GM03348 (cell line): ENCODE measurements around the gene RING1.

ENCODE experiments used
- DNase-seq: peaks from one replicate; pipeline ENCODE4 v3.0.0; 2012; ENCODE audit warnings: low spot score

RING1 gene

DNA sequence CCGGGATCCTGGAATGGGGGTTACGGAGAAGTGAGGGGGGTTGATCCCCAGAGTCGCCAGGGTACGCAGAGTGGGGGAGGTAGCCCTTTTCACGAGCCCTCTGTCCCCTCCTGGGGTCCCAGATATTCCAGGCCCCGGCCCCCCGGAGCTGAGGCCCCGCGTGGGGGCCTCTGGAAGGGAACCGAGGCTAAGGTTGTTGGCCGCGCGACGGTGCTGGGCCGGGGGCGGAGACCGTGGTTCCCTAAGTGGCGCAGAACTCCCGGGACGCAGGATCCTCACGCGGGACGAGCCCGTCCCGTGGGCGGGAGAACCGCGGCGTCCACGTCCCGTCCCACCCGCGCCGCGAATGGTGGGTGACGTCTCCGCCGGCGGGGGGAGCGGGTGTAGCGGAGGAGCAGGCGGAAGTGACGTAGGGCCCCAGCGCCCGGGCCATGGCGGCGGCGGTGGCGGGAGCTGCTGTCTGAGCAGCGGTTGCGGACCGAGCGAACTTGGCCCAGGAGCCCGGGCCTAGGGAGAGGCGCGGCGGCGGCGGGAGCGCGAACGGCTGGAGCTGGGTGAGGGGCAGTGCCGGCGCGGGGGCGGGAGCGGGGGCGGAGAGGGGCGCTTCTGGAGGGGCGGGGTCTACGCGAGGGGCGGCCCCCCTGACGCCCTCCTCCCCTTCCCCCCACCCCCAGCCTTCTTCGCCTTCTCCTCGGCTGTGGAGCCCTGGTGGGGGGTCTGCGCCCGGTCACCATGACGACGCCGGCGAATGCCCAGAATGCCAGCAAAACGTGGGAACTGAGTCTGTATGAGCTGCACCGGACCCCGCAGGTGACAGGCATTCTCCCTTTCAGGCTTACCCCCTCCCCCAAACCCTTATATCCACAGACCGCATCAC lies at the start of gene RING1:
Gene RING1, plus strand, starts transcription at position 410 of the 877 bp plus-strand sequence. Its CDS starts 323 bp downstream, at position 733.
- peak; percentile 98 for DNase-seq

DNA sequence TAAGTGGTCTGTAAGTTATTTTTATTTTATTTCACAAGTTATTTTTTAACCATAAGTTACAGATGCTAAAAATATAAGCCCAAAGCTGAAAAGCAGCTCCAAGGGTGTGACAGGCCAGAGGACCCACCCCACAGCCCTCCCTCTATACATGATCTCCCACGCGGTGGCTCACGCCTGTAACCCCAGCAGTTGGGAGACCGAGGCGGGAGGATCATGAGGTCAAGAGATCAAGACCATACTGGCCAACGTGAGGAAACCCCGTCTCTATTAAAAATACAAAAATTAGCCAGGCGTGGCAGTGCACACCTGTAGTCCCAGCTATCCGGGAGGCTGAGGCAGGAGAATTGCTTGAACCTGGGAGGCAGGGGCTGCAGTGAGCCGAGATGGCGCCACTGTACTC lies 48.2 kb upstream of the RING1 start:
- DNase-seq, result no peak

DNA sequence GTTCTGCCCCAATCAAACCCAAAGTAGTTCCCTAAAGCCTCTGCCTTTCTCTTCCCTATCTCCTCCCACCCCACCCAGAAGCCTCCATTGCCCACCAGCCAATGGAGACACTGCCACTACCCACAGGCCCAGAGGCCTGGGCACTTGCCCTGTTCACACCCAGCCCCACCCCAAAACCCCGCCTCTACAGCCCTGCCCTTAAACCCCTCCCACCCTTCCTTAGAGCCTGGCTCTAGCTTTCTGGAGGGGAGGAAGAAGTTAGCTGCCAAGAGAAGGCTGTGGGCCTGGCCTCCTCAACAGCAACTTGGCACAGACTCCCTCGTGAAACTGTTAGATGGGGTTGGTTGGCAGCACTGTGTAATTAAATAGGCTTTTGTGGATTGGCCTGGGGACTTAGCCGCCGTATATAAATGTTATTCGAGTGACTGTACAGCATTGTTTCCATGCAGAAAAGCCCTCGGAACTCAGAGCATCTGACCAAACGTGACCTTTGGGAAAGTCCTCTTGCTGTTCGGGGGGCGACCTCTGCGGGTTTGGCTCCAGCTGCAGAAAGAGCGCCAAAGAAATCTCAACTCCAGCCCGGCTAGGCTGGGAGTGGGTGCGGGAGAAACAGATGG lies 47.5 kb upstream of the RING1 start:
- peak; percentile 80 for DNase-seq

DNA sequence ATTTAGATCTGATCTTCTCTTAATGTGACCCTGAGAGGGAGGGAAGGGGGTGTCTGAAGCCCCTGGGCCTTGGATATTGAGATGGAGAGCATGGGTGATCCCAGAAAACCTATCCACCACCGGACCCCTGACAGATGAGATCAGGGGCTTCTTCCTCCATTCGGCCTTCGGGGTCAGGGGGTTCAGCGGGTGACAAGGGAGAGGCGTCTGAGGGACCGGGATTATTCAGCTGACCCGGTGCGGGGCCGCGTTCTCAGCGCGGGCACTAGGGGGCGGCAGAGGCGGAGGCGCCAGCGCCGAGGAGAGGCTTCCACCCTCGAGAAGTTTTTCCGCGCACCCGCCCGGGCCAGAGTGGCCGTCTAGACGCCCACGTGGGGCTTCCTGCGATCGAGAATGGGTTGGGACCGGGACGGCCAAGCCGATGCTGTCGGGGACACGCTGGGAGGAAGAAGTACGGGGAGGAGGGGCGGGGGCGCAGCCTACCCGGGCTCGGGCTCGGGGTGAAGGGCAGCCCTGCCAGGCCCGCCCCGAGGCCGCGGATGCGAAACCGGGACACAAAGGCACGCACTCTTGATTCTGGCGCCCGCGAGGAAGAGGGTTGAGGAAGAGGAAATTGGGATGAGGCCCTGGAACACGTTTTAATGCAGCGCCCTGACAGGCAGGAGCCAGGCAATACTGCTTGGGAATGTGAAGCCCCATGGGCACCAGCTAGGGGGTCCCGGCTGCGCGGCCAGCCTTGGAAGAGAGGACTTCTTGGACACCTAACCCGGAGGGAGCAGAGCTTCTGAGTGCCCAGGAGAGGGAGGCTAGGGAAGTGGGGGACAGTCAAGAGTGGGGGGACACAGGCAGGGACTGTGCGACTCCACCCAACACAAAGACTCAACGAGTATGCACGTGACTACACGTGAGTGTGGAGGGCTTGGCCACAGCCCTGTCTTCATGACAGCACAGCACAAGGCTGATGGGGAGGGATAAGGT lies 46.7 kb upstream of the RING1 start:
- peak; percentile 95 for DNase-seq

DNA sequence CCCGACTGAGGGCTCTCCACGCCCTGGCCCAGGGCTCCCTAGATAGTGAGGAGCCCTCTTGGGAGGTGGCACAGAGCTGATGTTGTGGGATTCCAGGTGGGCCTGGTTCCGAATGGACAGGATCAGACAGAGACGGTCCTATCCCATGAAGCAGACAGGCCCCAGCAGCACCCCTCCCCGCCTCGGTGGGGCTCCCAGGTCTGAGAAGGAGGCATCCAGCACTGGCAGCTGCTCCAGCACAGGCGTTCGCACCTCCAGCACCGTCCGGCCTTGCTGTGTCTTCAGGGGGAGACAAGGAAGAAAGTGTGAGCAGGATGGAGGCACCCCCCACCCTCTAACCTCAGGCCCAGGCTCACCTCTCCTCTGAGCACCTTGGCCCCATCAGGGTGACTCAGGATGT lies 44.8 kb upstream of the RING1 start:
- no peak for DNase-seq

DNA sequence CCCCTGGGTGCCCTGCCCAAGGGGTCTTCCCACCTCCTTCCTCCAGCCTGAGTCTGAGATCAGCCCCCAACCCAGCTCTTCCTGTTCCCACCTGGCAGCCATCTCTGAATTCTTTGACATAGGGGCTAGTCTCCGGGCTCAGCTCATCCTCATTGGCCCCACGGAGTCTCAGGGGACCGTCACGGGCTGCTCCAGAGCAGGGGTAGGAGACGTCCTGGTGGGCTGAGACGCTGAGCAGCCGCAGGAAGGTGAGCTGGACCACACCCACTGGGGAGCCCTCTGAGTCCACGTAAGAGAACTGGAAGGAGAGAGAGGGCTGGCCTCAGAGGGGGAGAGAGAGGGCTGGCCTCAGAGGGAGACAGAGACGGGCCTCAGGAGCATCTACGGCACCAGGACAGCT lies 44.1 kb upstream of the RING1 start:
- DNase-seq, result no peak

DNA sequence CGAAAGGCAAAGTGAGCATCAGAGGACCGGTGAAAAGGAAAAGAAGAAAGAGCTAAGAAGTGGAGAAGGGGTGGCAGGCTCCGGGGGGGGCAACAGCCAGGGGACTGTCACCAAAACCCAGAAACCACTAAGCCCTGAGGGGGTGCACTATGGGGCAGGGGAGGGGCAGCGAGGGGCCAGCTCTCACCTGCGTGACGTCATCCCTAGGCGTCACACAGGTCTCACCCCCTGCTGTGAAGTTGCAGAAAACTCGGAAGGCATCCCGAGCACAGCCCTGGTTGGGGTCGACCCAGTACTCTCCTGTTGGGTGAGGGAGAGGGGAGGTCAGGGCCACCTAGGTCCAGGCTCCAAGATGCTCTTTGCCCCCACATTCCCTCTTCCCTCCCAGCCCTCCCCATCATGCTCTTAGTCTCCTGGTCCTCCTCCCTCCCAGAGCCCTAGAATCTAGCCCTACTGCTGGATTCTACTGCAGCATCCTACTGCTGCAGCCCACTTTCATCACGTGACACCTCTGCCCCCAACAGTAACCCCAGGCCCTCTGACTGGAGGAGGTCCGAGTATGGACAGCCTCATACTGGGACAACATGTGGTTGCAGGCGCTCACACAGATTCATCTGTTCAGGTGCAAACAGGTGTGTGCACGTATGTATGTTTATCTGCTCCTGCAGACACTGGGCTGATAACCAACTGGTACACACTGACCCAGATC lies 43.5 kb upstream of the RING1 start:
- DNase-seq, result no peak

DNA sequence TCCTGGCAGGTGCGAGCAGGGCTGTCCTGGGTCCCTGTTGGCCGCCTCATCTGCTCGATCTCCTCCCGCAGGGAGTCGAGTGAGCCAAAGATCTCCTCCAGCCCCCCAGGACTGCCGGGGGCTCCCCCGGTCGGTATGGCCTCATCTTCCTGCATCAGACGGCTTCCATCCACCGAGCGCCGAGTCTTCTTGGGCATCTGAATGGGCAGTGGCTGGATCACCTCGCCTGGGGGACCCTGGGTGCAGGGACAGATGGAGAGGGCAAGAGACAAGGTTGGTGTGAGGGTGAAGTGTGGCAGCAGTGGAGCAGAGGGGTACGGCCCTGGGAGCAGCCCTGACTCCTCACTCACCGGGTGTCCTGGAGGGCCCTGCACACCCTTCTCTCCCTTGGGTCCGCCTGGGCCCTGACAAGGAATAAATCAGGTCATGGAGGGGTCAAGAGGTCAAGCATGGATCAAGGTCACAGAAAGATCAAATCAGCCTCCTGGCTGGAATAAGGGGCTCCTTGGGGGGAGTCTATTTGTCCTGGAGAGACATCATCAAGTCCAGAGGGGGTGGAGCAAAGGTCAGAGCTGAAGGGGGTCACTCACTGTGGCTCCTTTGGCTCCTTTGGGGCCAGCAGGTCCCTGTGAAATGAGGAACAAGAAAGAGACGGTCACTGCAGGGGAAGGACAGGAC lies 42.6 kb upstream of the RING1 start:
- DNase-seq, result no peak

DNA sequence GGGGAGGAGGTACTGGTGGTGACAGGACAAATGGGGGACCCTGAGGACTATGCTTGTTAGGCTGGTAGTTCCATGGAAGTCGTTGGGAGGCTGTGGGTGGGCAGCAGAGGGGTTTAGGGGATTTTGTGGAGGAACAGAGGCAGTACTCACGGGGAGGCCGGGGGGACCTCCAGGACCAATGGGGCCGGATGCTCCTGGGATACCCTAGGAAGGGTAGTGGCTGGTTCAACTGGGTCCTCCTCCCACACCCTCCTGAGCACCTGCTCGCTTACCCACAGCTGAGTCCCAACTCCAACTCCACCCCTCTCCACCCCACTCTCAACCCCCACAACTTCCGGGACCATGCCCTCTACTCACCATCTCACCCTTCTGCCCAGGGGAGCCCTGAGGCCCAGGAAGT lies 41.9 kb upstream of the RING1 start:
- no peak for DNase-seq

DNA sequence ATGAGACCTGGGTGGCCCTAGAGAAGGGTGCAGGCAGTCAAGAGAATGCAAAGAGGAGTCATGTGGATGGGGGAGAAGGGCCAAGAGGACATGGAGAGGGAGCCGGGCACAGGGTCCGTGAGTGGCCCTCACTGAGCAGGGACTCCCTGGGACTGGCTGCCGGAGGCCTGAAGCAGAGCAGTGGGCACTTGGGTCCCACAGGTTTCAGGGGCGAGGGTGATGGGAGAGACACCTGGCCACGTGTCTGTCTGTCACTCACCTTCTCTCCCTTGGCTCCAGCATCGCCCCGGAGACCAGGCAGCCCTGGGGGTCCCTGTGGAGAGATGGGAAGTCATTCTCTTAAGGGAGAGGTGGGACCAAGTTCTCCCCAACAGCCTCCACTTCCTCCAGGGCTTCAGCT lies 41.5 kb upstream of the RING1 start:
- no peak for DNase-seq

DNA sequence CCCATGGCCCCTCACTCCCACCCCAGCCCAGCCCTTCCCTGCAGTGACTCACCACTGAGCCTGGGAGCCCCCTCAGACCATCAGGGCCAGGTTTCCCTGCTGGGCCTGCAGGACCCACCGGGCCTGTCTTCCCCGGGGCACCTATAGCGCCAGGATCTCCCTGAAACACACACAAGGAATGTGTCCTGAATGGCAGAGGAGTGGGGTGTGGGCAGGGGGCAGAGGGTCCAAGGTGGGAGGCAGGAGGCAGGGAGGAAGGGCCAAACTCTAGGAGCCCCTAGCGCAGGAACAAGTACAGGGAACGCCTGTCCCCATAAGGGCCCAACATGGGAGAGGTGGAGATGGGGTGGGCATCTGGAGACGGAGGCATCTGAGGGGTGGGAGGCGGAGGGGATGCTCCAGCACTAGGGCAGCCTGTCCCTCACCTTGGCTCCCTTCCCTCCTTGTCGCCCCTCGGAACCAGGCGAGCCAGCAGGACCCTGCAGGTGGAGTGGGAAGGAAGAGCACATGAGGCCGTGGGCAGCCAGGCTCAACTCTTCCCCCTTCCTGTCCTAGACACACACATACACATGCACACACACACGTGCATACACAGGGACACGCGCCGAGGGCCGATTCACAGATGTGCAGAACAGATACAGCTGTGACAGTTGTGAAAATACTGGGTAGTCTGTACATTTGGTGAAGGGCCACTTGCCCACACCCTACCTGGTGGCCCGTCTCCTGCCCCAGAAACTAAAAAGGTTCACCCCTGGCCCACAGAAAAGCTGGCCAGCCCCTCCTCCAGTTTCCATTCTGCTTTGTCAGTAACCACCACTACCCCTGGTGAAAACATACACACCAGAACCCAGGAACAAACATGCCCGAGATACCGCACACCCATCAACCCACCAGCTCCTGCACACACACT lies 40.7 kb upstream of the RING1 start:
- DNase-seq, result no peak

DNA sequence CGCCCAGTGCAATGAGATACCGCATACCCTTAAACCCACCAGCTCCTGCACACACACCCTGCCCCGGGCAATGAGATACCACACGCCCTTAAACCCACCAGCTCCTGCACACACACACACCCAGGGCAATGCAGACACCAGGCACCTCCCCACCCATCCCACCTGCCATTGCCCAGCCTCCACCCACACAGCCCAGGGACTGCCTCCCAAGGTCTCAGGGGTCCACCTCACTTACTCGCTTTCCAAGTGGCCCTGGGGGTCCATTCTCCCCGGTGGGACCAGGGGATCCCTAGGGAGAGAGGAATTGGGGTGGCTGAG lies 40.1 kb upstream of the RING1 start:
- DNase-seq, result no peak

DNA sequence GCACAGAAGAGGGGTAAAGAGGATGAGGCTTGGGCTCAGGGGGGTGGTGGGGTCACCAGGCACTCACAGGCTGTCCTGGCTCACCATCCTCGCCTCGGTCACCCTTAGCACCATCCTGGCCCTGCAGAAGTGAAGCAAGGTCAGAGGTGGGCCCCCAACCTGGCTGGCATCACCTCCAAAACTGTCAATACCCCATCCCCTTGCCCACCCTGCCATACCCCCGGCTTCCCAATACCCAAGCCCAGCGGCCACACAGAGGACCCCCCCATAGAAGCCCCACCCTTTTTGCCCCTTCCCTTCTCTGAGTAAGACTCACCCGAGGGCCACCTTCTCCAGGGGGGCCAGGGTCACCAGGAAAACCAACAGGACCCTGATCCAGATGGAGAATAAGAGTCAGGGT lies 39.7 kb upstream of the RING1 start:
- DNase-seq, result no peak

DNA sequence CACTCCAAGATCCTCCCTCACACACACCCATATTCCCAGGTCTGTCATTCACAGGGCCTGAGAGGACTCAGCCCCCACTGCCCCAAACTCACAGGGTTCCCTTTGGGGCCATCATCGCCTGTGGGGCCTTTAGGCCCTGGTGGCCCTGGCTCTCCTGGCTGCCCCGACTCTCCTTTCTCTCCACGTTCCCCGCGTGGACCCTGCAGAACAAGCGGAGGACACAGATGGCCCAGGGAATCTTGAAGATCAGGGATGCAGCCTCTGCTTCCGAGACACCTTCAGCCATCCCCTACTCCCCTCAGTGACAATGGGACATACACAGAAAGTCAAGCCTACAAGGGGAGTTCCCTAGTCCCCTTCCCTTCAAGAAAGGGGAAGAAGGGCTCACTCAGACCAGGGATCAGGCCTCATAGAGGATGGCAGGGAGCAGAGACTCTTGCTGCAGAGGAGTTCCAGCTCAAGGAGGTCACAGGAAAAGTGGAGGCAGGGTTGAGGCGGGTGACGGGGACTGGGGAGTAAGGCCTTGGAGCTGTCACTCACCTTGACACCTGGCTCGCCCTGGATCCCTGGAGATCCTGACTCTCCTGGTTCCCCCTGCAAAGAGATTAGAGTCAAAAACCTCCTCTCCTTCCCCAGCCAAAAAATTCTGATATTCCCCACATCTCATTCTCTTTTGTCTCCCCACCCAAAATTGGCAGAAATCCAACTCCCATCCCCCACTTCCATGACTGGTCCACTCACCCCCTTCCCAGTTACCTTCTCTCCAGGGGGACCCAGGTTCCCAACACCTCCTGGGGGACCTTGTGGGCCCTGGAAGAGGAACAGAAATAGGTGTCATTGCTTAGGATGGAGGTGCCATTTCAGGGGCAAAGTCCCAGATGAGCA lies 38.8 kb upstream of the RING1 start:
- no peak for DNase-seq

DNA sequence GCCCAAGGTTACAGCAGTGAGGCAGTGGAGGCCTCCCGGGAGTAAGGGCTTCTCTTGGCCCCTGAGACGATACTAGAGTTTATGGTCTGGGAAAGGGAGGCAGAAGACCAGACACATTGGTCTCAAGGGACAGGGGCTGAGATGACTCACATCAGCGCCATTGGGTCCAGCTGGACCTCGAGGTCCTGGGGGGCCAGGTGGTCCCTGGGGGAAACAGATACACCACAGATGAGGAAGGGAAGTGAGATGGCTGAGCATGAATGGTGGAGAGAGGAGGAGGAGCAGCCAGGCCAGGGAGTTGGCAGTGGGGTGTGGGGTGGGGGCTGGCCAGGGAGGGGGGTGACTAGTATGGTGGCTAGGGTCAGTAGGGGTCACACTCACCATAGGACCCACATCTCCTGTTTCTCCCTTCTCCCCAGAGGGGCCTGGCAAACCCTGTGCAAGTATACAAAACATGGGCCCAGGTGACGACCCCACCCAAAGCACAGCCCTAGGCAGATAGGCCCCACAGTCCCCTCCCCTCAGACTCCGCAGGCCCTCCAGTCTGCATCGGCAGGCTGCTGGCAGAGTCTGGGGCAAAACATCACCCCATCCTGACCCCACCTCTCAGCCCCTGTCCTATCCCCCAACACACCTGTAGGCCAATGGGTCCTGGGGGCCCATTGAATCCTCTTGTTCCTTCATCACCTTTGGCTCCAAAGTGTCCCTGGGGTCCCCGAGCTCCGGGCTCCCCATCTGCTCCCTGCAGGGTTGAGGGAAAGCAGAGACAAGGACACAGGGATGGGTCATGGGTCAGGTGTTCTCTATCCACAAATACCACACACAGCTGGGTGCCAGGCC lies 37.9 kb upstream of the RING1 start:
- no peak for DNase-seq

DNA sequence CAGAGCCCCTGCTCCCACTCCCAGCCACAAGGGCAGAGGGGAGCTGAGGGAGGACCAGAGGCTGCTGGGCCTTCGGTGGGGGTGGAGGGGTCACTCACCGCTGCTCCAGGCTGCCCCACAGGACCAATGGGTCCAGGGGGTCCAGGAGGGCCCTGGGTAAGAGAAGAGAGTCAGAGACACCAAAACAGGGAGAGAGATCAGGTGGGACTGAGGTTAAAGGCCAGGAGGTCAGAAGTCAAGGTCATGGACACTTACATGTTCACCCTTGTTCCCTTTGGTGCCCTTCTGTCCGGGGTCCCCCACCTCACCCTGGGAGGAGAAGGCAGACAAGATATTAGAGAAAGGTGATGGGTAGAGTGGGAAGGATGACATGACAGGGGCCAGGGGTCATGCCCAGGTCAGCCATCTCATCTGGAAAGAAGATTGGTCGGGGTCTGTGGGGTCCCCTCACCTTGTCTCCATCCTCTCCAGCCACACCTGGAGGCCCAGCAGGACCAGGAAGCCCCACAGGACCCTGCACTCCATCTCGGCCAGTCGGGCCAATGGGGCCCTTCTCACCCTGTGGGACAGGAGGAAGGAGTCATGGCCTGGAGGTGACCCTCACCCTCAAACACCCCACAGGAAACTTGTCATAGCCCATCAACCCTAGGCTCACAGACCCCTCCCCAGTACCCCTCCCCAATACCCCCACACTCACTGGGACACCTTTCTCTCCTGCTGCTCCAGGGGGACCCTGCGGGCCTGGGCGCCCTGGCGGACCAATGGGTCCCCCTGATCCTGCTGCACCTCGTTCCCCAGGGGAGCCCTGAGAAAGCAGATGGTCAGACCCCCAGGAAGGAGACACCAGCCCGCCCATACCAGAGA lies 37.1 kb upstream of the RING1 start:
- no peak for DNase-seq
